OCI-M1 (cell line): Measurements from ENCODE around the gene ORC6.

Experiments
- DNase-seq: peaks from one replicate; lab custom pipeline; 2025; lab: John Stamatoyannopoulos, UW

ORC6 gene

GRCh38 chr16:46731691-46732555 is 42.5 kb downstream of the ORC6 start:
- DNase-seq, result peak; percentile 15

DNA sequence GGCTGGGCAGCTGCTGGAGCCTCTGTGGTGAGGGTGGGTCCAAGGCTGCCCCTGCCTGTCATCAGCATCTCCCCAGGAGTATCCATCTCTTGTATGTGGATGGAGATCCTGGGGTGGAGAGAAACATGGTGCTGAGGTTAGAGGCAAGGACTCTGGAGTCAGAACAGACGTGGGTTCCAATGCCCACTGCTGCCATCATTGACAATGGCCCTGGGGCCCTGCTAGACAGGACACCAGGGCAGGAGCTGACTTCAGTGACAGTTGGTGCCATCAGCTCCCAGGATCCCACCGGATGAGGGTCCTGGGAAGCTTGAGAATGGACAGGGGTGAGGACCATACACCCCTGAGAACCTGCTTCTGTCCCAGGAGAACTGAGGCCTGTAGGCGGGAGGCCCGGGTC is 43.1 kb downstream of the ORC6 start:
- DNase-seq, result no peak

DNA sequence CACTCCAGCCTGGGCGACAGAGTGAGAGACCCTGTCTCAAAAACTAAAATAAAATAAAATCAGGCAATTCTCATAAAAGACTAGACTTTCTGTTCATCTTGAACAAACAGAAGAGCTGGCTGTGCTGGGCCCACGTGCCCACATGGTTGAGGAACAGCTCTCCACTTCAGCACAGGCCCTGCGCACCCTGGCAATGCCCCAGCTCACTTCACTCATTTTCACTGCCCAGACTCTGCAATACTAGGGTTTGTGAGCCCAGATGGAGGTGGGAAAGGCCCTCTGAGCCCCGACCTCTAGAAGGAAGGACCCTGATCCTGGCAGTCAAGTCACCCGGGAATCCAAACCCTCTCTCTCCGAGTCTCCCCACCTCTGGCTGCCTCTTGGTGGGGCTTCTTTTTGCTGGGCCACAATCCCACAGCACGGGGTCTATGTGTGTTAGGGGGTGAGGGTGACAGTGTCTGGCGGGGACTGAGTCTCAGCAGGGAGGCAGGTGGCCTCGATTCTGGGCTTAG is 43.9 kb downstream of the ORC6 start:
- DNase-seq, result no peak

DNA sequence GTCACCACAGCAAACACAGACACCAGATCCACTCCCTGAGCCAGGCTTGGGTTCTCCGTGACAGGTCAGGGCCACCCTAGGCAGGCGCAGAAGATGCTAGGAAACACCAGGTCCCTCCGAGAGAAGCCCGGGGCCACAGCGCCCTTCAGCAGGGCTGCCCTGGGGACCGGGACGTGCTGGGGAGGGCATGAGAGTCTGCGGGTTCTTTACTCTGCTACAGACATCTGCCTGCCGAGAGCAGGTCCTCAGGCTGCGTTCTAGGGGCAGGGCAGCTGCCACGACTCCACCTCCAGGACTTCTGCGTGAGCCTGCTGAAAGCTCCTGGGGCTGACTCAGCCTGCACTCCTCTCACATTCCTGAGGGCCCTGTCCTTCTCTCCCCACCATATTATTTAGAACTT is 47.2 kb downstream of the ORC6 start:
- DNase-seq, result no peak

DNA sequence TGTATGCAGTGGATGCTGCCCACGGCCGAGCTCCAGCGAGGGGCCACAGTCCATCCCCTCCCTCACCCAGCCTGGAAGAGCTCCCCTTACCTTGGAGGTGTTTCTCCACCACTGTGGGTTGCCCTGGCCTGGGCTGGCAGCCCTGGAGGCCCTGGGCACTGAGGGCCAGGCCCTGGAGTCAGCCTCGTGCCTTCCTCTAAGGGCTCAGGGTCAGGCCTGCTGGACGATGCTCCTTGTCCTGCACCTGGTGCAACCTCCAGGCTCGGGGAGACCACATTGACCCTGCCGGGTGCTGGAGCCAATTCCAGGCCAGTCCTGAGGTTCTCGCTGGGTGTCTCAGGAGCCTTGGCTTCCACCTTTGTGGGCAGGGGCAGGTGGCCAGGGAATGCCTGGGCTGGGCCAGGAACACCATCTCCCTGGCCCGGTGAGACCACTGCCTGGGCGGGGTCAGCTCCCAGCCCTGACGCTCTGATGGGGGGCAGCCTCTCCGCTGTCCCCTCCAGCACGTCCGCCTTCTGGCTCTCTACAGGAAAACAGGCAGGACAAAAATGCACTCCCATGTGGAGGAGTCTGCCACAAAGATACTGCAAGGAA is 48.3 kb downstream of the ORC6 start:
- no peak for DNase-seq

GRCh38 chr16:46739934-46740333 is 50.5 kb downstream of the ORC6 start:
- DNase-seq, result peak; percentile 62

DNA sequence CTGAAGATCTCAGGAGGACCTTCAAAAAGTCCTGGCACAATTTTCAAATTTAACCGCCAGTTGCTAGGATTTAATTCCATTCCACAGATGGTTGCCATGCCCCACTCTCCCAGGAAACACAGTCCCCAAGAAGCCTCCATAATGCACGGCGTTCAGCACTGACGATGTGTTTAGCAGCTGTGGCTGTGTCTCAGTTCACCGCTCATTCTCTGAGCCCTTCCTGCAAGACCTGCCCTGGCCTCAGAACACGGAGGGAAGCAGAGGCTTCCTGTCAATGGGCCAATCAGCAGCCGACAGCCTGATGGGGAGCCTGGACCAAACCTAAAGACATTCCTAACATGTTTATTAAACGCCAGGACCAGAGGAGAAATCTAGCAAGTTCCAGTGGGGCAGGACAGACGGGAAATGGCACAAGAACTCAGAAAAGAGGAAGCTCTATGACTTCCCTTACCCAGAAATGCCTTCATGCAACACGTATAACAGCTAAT is 53.8 kb downstream of the ORC6 start:
- DNase-seq, result peak; percentile 51

DNA sequence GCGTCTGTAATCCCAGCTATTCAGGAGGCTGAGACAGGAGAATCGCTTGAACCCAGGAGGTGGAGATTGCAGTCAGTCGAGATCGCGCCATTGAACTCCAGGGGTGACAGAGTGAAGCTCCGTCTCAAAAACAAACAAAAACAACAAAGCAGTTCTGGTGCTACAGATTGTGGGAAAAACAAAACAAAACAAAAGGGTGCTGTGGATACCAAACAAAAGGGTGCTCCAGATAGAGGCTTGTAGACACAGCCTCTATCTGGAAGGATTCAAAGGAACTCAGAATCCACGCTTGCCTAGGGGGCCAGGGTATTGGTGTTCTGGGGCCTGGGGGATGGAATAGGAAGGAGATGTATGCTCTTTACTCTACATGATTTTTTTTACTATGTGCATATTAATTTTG is 56.2 kb downstream of the ORC6 start:
- DNase-seq, result no peak

DNA sequence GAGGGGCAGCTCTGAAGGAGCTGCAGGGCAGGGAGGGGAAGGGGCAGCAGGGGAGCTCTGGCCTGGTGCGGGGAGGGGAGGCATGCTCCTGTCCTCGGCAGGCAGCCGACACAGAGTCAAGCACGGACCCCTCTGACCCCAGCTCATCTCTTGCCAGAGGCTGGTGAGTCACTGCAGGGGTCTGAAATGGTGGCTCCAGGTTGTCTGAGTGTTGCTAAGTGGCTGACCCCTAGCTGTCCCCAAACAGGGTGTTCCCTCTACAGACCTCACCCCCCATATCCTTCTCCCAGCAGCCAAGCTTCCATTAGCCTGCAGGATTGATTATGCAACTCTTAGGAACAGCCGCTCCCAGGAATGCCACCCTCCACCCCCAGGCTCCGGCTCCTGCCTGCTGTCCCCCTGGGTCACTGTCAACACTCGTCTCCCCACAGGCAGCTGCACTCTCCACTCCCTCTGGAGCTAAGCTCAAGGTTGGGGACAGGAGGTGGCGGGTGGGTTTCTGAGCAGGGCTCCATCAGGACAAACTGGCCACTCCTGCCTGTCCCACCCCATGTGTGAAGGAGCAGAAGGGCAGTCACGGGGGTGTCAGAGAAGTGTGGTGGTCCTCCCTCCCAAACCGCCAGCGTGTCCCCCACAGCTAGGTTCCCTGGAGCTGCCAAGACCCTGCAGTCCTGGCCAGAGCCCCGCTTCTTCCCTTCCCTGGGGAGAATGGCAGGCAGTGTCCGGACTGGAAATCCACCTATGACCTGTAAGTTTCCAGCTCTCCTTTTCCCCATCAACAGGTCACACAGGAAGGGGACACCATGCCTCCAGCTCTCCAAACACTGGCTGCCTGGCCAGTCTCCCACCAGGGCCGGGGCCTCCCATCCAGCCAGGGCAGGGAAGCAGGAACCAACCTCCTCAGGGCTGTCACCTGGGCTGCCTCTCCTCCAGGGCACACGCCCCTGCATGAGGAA is 57.6 kb downstream of the ORC6 start:
- no peak for DNase-seq
